CD4-positive, alpha-beta T cell treated with Interleukin-17A for 4 hours (primary cell): ENCODE measurements around the gene ORC2.
"Not testable (repeated sequence)": the region's sequence is repeated elsewhere in the genome, so short reads cannot be mapped to it uniquely, and the experiment has no call there.

Experiments used
- DNase-seq: peaks from one replicate; pipeline ENCODE4 v3.0.0-alpha.2; 2020; ENCODE audit warnings: mixed read lengths

The ORC2 gene

GRCh38 chr2:200963124-200963917, at the start of gene ORC2:
Gene ORC2 (minus strand): TSS chr2:200963660. CDS start chr2:200958123, 5,537 bp downstream.
- DNase-seq = peak; percentile 95

- no peak for DNase-seq
These were observed 44.9 kb upstream of the ORC2 start for GRCh38 chr2:201008296-201008829.

- DNase-seq = no peak
These were observed 44.1 kb upstream of the ORC2 start for GRCh38 chr2:201007584-201007998.

- no peak for DNase-seq
These were observed 43.2 kb upstream of the ORC2 start for GRCh38 chr2:201006704-201007103.

GRCh38 chr2:201004370-201004769, 40.9 kb upstream of the ORC2 start:
- DNase-seq = no peak

- no peak for DNase-seq
These were observed 29.6 kb upstream of the ORC2 start for GRCh38 chr2:200993097-200993496.

GRCh38 chr2:200987137-200987536, 23.7 kb upstream of the ORC2 start:
- no peak for DNase-seq

- DNase-seq = no peak
These were observed 22.3 kb upstream of the ORC2 start for GRCh38 chr2:200985799-200986198.

GRCh38 chr2:200976710-200977109, 13.2 kb upstream of the ORC2 start:
- DNase-seq = no peak

- no peak for DNase-seq
These were observed 12.2 kb upstream of the ORC2 start for GRCh38 chr2:200975672-200976071.

- DNase-seq = not testable (repeated sequence)
These were observed 6.6 kb upstream of the ORC2 start for GRCh38 chr2:200970057-200970456.

GRCh38 chr2:200968735-200969134, 5.3 kb upstream of the ORC2 start:
- no peak for DNase-seq

- no peak for DNase-seq
These were observed 4.7 kb upstream of the ORC2 start for GRCh38 chr2:200968162-200968561.

- no peak for DNase-seq
These were observed 3.3 kb upstream of the ORC2 start for GRCh38 chr2:200966770-200967169.

- DNase-seq = no peak
These were observed 1.0 kb upstream of the ORC2 start for GRCh38 chr2:200964498-200964897.

- not testable (repeated sequence) for DNase-seq
These were observed 425 bp upstream of the ORC2 start for GRCh38 chr2:200963918-200964252.

- no peak for DNase-seq
These were observed 693 bp downstream of the ORC2 start for GRCh38 chr2:200962811-200963123.

GRCh38 chr2:200961674-200962073, 1.8 kb downstream of the ORC2 start:
- no peak for DNase-seq

GRCh38 chr2:200950378-200950777, 13.1 kb downstream of the ORC2 start:
- no peak for DNase-seq

- no peak for DNase-seq
These were observed 18.1 kb downstream of the ORC2 start for GRCh38 chr2:200945395-200945729.

GRCh38 chr2:200944467-200945394, 18.7 kb downstream of the ORC2 start:
- DNase-seq = peak; percentile 43

GRCh38 chr2:200943527-200944105, 19.8 kb downstream of the ORC2 start:
- no peak for DNase-seq

- no peak for DNase-seq
These were observed 23.6 kb downstream of the ORC2 start for GRCh38 chr2:200939832-200940231.
